ENCODE results near the gene PHF21A.

DNA sequence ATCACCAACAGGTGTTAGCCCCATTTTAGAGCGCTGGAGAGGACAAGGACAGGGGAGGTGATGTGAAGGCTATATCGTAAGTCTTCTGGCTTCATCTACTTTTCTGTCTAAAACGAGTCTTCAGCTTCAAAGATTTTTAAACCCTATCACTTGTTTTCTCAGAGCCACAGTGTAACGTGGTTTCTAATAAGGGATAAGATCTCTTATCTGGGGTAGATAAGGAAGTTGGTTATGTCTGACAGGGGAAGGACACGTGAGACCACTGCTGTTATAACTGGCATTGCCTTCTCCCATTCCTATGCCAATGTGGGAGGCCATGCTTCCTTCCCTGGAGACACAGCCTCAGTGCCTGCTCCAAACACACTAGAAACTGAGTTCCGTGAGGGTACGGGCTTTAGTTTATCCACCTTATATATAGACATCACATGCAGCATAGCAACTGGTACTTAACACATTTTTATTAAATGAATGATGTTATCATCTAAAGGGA lies 159.5 kb downstream of the PHF21A start:
- TF ChIP-seq, protein P1, sequence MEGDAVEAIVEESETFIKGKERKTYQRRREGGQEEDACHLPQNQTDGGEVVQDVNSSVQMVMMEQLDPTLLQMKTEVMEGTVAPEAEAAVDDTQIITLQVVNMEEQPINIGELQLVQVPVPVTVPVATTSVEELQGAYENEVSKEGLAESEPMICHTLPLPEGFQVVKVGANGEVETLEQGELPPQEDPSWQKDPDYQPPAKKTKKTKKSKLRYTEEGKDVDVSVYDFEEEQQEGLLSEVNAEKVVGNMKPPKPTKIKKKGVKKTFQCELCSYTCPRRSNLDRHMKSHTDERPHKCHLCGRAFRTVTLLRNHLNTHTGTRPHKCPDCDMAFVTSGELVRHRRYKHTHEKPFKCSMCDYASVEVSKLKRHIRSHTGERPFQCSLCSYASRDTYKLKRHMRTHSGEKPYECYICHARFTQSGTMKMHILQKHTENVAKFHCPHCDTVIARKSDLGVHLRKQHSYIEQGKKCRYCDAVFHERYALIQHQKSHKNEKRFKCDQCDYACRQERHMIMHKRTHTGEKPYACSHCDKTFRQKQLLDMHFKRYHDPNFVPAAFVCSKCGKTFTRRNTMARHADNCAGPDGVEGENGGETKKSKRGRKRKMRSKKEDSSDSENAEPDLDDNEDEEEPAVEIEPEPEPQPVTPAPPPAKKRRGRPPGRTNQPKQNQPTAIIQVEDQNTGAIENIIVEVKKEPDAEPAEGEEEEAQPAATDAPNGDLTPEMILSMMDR (IDR thresholded peaks at IDR 0.05; ENCODE audit: control extremely low read depth in 1 of 3, insufficient read depth in 1 of 3, low read depth in 1 of 3, low read length in 3 of 3) = no peak
- no peak for TF ChIP-seq JUN (IDR thresholded peaks at IDR 0.05; ENCODE audit: low read depth, low read length)
- no peak for TF ChIP-seq RAD21 (IDR thresholded peaks at IDR 0.05 in 1 of 2, conservative IDR thresholded peaks at IDR 0.05 in 1 of 2; ENCODE audit: low read depth in 2 of 2, low read length in 2 of 2)
- no peak for TF ChIP-seq POLR2AphosphoS5 (IDR thresholded peaks at IDR 0.05; ENCODE audit: low read depth, low read length)
- TF ChIP-seq TAF1 (IDR thresholded peaks at IDR 0.05; ENCODE audit: low read depth, low read length) = no peak
- TF ChIP-seq CBX8 (IDR thresholded peaks at IDR 0.05; ENCODE audit: borderline replicate concordance, low read depth, low read length) = no peak
- no peak for TF ChIP-seq JUND (IDR thresholded peaks at IDR 0.05; ENCODE audit: low read length)
- no peak for TF ChIP-seq EZH2 (IDR thresholded peaks at IDR 0.05; ENCODE audit: low read depth, low read length, severe bottlenecking)
- TF ChIP-seq ZNF274 (IDR thresholded peaks at IDR 0.05; ENCODE audit: borderline replicate concordance, extremely low read depth, low read length) = no peak
- no peak for TF ChIP-seq EP300 (IDR thresholded peaks at IDR 0.05; ENCODE audit: borderline replicate concordance in 1 of 2, low read depth in 2 of 2, low read length in 2 of 2)
- no peak for TF ChIP-seq RFX5 (IDR thresholded peaks at IDR 0.05; ENCODE audit: borderline replicate concordance, low read depth, low read length)
- no peak for TF ChIP-seq TAF7 (optimal IDR thresholded peaks at IDR 0.05; ENCODE audit: borderline replicate concordance, low read depth, low read length)
- TF ChIP-seq HDAC6 (IDR thresholded peaks at IDR 0.05; ENCODE audit: low read depth, low read length) = no peak
- TF ChIP-seq POLR2A (IDR thresholded peaks at IDR 0.05; ENCODE audit: control extremely low read depth in 1 of 2, low read depth in 2 of 2, low read length in 2 of 2) = no peak
